GM23338 (cell line): ENCODE results near the gene LRIG1. TPM values are rescaled to one million over a fixed set of nuclear protein-coding genes. Genes with fewer than 3 reads are reported as not detected.

Source experiments
- ATAC-seq: fragments of 200-7000 bp; cut with Tn5 transposase; 3 replicates; pipeline ENCODE4 v1.9.1; 2020
- DNase-seq: peaks from one replicate; pipeline ENCODE4 v3.0.0-alpha.2; 2015; ENCODE audit warnings: low spot score
- H2AFZ ChIP-seq: fragments of 200-600 bp; sonication (generic); 2 replicates; pipeline ENCODE4 v1.8.0; 2016; ENCODE audit warnings: antibody characterized with exemption, mild to moderate bottlenecking, moderate library complexity
- H3F3A ChIP-seq: fragments of 200-600 bp; sonication (generic); replicated peaks from 2 replicates; pipeline ENCODE4 v1.8.0; 2017; ENCODE audit warnings: antibody characterized with exemption, mixed run types, low read depth
- H3K27ac ChIP-seq: fragments of 200-600 bp; sonication (generic); 2 replicates; pipeline ENCODE4 v1.6.1; 2016; ENCODE audit warnings: low read depth
- H3K27me3 ChIP-seq: fragments of 200-600 bp; sonication (generic); 2 replicates; pipeline ENCODE4 v1.8.0; 2016; ENCODE audit warnings: mild to moderate bottlenecking, mixed run types, moderate library complexity; ENCODE audit not compliant: insufficient read depth
- H3K36me3 ChIP-seq: fragments of 200-600 bp; sonication (generic); 2 replicates; pipeline ENCODE4 v1.8.0; 2016; ENCODE audit warnings: mild to moderate bottlenecking; ENCODE audit not compliant: insufficient read depth
- H3K4me1 ChIP-seq: fragments of 200-600 bp; sonication (generic); 2 replicates; pipeline ENCODE4 v1.8.0; 2016; ENCODE audit warnings: mild to moderate bottlenecking, moderate library complexity; ENCODE audit not compliant: insufficient read depth
- H3K4me2 ChIP-seq: fragments of 200-600 bp; sonication (generic); 2 replicates; pipeline ENCODE4 v1.7.1; 2017; ENCODE audit warnings: mixed run types
- H3K4me3 ChIP-seq: fragments of 200-600 bp; sonication (generic); 2 replicates; pipeline ENCODE4 v1.6.1; 2016; ENCODE audit warnings: mixed run types
- H3K79me2 ChIP-seq: fragments of 200-600 bp; sonication (generic); replicated peaks from 2 replicates; pipeline ENCODE4 v1.8.0; 2017; ENCODE audit warnings: mild to moderate bottlenecking; ENCODE audit not compliant: insufficient read depth
- H3K9me2 ChIP-seq: fragments of 200-600 bp; sonication (generic); 2 replicates; pipeline ENCODE4 v1.8.0; 2017; ENCODE audit not compliant: insufficient read depth
- H4K20me1 ChIP-seq: fragments of 200-600 bp; sonication (generic); replicated peaks from 2 replicates; pipeline ENCODE4 v1.8.0; 2017; ENCODE audit warnings: mild to moderate bottlenecking; ENCODE audit not compliant: insufficient read depth
- H3K27ac Mint-ChIP-seq: 2 replicates; pipeline ENCODE4 v1.8.0; 2020; ENCODE audit warnings: inconsistent platforms, mild to moderate bottlenecking, moderate library complexity, mixed read lengths
- H3K27me3 Mint-ChIP-seq: 3 replicates; pipeline ENCODE4 v1.8.0; 2022; ENCODE audit warnings: low read depth, mild to moderate bottlenecking, moderate library complexity, mixed read lengths, inconsistent platforms; ENCODE audit not compliant: insufficient read depth, poor library complexity
- H3K36me3 Mint-ChIP-seq: 3 replicates; pipeline ENCODE4 v1.8.0; 2021; ENCODE audit warnings: low read depth, mild to moderate bottlenecking, inconsistent platforms, moderate library complexity, mixed read lengths
- H3K4me1 Mint-ChIP-seq: 3 replicates; pipeline ENCODE4 v1.8.0; 2020; ENCODE audit warnings: mild to moderate bottlenecking, inconsistent platforms, mixed read lengths
- H3K4me3 Mint-ChIP-seq: 3 replicates; pipeline ENCODE4 v1.8.0; 2021; ENCODE audit warnings: moderate library complexity, mild to moderate bottlenecking, inconsistent platforms, mixed read lengths
- H3K9me3 Mint-ChIP-seq: 3 replicates; pipeline ENCODE4 v1.8.0; 2020; ENCODE audit warnings: moderate library complexity, mild to moderate bottlenecking, inconsistent platforms, mixed read lengths
- CREB1 ChIP-seq: fragments of 250-450 bp; sonication (Bioruptor Pico); IDR thresholded peaks from 2 replicates; pipeline ENCODE4 v1.5.0; 2020; ENCODE audit warnings: low read depth, mild to moderate bottlenecking, moderate library complexity
- CTCF ChIP-seq, 2 experiments: fragments of 200-600 bp in 1 of 2; sonication (generic) in 1 of 2; conservative IDR thresholded peaks; 2 replicates each; pipeline versions ENCODE4 v1.5.1 to v1.6.1; 2016 to 2017; ENCODE audit warnings: antibody characterized with exemption in 2 of 2, low read depth in 2 of 2, mild to moderate bottlenecking in 2 of 2, moderate library complexity in 1 of 2
- ETS1 ChIP-seq: IDR thresholded peaks from 2 replicates; pipeline ENCODE4 v1.6.1; 2016; ENCODE audit warnings: antibody characterized with exemption
- EZH2 ChIP-seq: fragments of 200-600 bp; sonication (generic); IDR thresholded peaks from one replicate; pipeline ENCODE4 v1.8.0; 2017; ENCODE audit warnings: antibody characterized with exemption, mild to moderate bottlenecking, low read depth; ENCODE audit not compliant: unreplicated experiment
- EZH2phosphoT487 ChIP-seq: fragments of 200-600 bp; sonication (generic); IDR thresholded peaks from one replicate; pipeline ENCODE4 v1.8.1; 2018; ENCODE audit warnings: antibody characterized with exemption; ENCODE audit not compliant: unreplicated experiment
- JUNB ChIP-seq: IDR thresholded peaks from one replicate; pipeline ENCODE4 v1.6.1; 2016; ENCODE audit warnings: antibody characterized with exemption; ENCODE audit not compliant: unreplicated experiment
- NANOG ChIP-seq: IDR thresholded peaks from 2 replicates; pipeline ENCODE4 v1.6.1; 2016; ENCODE audit warnings: antibody characterized with exemption, borderline replicate concordance
- POLR2AphosphoS5 ChIP-seq: IDR thresholded peaks from 2 replicates; pipeline ENCODE4 v1.6.1; 2016; ENCODE audit warnings: antibody characterized with exemption, low read depth
- REST ChIP-seq: IDR thresholded peaks from one replicate; pipeline ENCODE4 v1.6.1; 2018; ENCODE audit warnings: antibody characterized with exemption; ENCODE audit not compliant: unreplicated experiment
- STAT1 ChIP-seq: IDR thresholded peaks from one replicate; pipeline ENCODE4 v1.6.1; 2016; ENCODE audit warnings: antibody characterized with exemption; ENCODE audit not compliant: unreplicated experiment
- ZNF114 ChIP-seq: fragments of 250-450 bp; sonication (Bioruptor Pico); IDR thresholded peaks from 2 replicates; pipeline ENCODE4 v1.5.0; 2020; ENCODE audit warnings: mild to moderate bottlenecking, moderate library complexity
- ZNF331 ChIP-seq: fragments of 250-450 bp; sonication (Bioruptor Pico); IDR thresholded peaks from 2 replicates; pipeline ENCODE4 v1.5.0; 2020; ENCODE audit warnings: low read depth, mild to moderate bottlenecking, moderate library complexity
- ZNF462 ChIP-seq: fragments of 250-450 bp; sonication (Bioruptor Pico); IDR thresholded peaks from 2 replicates; pipeline ENCODE4 v1.5.0; 2020; ENCODE audit warnings: mild to moderate bottlenecking, moderate library complexity
- polyA plus RNA-seq: library from polyadenylated mRNA; unstranded; fragments of >200 nt; fragmentation: Nextera tagmentation; extraction: Ambion mirVana; gene quantifications from 2 replicates; pipeline ENCODE4 v1.2.1, GENCODE V29; 2016
- total RNA-seq: library from RNA; depleted of rRNA; stranded (reverse); fragments of >200 nt; shearing (Covaris generic); gene quantifications from 2 replicates; pipeline ENCODE4 v1.2.3, GENCODE V29; 2014

The LRIG1 gene
- total and polyA plus RNA-seq, 2 experiments from 2014 or later, result 40.0 to 134 TPM

- Mint-ChIP-seq H3K27ac (peak overlapping the region; percentile 22), H3K36me3 (peaks cover 7% of the 10 kb centered on the region; the same call in 2 of the 3 replicates), H3K4me3 (peak overlapping the region; percentile 1; the same call in 1 of the 3 replicates), H3K4me1 (peaks cover 27% of the 10 kb centered on the region), H3K27me3 (peaks cover 6% of the 10 kb centered on the region), H3K9me3 (no peaks in the 10 kb centered on the region)
- Histone ChIP-seq H3K36me3 (no peaks in the 10 kb centered on the region), H3K4me2 (peak overlapping the region; percentile 76), H3K27ac (peak overlapping the region; percentile 39; the same call in 1 of the 2 replicates), H3K9me2 (no peaks in the 10 kb centered on the region), H3F3A (0 out of 2 replicates have a peak, but pooled peaks cover 4% of the 10 kb centered on the region), H3K79me2 (peaks cover 100% of the 10 kb centered on the region), H3K4me3 (no peak overlapping the region), H2AFZ (no peak overlapping the region), H4K20me1 (peaks cover 64% of the 10 kb centered on the region), H3K4me1 (peaks cover 100% of the 10 kb centered on the region), H3K27me3 (no peaks in the 10 kb centered on the region)
- no peak for ATAC-seq
- DNase-seq, result no peak
- TF ChIP-seq ETS1, result no peak
- TF ChIP-seq CREB1 (CRISPR knock-in tag), result no peak
- no peak for TF ChIP-seq STAT1
- no peak for TF ChIP-seq REST
- no peak for TF ChIP-seq JUNB
- TF ChIP-seq POLR2AphosphoS5, result no peak
- no peak for TF ChIP-seq EZH2phosphoT487
- no peak for TF ChIP-seq CTCF (conservative IDR thresholded peaks at IDR 0.05; ENCODE audit: low read depth in 2 of 2)
- no peak for TF ChIP-seq ZNF331 (CRISPR knock-in tag)
- TF ChIP-seq ZNF114 (CRISPR knock-in tag), result no peak
- TF ChIP-seq NANOG, result no peak
- TF ChIP-seq EZH2, result no peak
- no peak for TF ChIP-seq ZNF462 (CRISPR knock-in tag)
Observed at GRCh38 chr3:66480666-66481065, 20.2 kb downstream of the LRIG1 start.
